ENCODE data around the gene ARHGAP28.

ARHGAP28 gene, protein sequence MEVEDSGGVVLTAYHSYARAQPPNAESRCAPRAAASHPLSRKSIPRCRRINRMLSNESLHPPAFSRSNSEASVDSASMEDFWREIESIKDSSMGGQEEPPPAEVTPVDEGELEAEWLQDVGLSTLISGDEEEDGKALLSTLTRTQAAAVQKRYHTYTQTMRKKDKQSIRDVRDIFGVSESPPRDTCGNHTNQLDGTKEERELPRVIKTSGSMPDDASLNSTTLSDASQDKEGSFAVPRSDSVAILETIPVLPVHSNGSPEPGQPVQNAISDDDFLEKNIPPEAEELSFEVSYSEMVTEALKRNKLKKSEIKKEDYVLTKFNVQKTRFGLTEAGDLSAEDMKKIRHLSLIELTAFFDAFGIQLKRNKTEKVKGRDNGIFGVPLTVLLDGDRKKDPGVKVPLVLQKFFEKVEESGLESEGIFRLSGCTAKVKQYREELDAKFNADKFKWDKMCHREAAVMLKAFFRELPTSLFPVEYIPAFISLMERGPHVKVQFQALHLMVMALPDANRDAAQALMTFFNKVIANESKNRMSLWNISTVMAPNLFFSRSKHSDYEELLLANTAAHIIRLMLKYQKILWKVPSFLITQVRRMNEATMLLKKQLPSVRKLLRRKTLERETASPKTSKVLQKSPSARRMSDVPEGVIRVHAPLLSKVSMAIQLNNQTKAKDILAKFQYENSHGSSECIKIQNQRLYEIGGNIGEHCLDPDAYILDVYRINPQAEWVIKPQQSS

DNA sequence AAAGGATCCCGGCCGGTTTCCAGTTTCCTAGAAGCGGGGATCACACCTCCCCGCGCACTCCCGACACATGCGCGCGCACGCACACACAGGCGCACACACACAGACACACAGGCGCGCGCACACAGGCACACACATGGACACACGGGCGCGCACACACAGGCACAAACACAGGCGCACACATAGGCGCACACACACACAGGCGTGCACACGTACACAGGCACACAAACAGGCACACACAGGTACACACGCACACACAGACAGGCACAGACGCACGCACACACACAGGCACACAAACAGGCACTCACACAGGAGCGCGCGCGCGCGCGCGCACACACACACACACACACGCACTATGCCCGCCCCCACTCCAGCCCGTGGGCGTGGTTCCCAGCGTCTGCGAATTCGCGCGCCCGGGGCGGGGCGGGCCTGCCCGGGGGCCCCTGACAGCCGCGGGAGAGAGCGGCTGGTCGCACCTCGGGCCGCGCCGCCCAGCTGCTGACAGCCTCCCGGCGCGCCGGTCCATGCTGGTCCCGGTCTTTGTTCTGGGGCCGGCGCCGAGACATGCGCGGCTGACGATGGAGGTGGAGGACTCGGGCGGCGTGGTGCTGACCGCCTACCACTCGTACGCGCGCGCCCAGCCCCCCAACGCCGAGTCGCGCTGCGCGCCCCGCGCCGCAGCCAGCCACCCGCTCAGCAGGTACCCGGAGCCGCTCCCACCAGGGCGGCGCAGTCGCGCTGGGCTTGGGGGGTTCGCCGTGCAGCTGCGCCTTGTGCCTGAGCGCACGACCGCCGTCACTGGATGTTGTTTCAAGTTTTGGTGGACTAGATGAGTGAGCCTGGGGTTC is at the start of gene ARHGAP28:
TSS of gene ARHGAP28 (plus strand) at position 470 of the 845 bp plus-strand sequence. CDS start at position 576, 106 bp downstream.
- no peak for DNase-seq

DNA sequence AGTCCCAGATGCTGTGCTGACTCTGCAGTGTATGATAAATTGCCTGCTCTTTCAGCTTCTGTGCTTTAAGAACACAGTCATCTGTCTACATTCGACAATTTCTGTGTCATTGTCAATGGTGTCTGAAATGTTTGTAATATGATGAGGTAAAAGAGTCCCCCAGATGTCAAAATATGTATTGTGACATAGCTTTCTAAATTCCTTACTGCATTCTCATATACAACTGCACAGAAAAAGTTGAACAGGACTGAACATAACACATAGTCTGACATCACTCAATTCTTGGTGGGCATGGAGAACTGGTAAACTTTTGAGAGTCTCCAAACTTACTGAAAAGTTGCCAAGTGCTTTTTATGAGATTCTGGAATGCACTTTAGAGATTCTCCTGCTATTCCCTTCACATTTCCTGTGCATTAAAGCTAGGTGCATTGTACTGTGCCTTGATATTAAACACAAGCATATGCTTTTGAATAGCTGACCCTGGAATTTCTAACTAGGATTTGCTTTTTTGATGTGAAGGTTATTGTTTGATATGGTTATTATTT is 48.1 kb upstream of the ARHGAP28 start:
- DNase-seq = no peak

DNA sequence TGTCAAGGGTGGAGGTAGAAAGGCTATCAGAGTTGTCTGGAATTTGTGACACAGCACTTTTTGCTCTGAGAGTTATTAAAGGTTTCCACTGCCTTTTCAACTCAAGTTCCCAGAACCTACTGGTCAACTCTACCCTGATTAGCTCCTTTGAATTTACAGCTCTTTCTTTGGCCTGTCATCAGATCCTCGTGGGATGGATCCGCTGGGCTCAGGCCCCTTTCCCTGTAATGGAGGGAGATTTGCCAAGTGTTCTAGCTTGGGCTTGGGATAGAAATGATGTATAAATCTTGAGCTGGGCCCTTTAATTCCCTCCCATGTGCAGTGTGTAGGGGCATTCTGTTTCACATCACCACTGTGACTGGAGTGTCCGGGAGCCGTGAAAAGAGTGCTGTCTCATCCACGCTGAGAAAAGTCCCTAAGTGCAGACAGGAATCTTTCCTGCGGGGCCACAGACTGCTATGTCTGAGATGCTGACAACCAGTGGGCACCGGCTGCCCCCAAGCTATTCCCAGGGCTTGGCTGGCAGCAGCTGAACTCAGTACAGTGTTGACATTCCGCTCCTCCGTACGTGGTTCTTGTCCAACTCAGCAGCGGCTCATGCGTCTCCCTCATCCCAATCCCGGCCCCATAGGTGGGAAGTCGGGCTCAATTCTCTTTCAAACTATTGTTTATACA is 46.9 kb upstream of the ARHGAP28 start:
- DNase-seq = no peak

DNA sequence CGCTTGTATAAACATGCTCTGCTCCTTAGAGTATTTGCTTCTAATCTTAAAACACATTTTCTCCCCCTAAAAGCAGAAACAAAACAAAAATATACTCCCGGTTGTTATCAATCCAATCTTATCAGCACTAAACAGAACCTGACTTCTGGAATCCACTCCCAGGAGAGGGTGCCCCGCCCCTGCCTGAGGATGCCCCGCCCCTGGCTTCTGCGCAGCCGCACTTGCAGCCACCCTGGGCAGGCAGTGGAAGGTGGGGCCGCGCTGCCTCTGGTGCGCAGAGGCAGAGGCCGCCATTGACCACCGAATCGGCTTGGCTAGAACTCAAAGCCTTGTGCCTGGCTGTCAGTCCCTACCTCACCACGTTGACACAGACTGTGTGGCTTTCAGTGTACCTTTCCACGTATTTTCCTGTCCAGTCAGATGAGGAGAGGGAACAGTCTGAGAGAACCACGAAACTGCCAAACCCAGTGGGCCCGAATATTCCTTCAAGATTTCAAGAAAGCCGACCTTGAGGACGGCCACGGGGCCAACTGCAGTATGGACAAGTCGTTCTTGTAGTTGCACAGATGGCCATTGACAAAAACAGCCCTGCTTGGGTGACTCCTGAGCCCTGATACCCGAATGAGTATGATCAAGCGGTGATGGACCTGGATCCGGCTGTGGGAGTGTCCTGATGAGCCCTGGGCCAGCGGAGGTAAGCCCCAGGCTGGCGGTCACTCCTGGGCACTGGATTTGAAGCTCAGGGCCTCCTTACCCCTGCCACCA is 46.2 kb upstream of the ARHGAP28 start:
- DNase-seq = no peak

DNA sequence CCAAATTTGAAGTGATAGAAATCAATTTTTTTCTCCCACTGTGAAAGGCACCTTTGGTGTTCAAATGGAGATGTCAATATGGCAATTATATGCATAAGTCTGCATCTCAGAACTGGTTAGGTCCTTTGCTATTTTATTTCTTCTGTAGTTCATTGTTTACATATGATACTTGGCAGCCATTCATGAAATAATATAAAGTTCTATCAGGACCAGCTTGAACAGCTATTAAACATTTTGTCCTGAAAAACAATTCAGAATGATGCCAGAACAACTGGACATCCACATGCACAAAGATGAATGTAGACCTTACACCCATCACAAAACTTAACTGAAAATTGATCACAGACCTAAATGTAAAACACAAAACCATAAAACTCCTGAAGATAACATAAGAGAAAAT is 41.8 kb upstream of the ARHGAP28 start:
- DNase-seq = no peak

DNA sequence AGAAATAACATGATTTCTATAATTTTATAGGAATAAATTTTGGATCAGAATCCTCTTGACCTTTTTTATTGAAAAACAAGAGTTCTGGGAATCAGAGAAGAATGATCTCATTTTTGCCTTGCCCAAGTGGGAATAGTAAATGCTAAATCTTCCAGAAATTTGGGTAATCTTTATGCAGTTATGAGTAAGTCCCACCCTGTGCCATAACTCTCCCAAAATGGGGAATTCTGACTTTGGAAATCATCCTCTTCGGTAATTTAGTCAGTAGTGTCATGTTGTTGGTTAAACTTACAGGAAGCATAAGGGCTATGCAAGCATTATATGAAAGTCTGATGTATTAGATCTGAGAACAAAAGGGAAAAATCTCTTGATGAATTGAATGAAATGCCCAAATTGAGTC is 20.6 kb upstream of the ARHGAP28 start:
- DNase-seq = no peak

DNA sequence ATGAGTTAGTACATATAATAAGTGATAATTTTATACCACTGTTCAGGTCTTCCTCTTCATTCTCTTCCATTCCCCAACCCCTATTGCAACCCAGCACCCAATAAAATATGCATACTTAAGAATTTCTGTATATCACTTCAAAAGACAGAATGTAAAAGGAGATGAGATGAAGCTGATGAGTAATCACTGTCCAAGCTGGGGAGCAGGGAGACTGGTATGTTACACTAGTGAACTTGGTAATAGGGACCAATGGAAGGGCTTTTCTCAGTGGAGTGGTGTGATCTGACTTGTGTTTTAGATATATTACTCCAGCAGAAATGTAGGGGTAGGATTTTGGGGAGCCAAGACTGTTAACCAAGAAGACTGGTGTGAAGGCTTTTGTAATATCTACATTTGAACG is 18.0 kb upstream of the ARHGAP28 start:
- DNase-seq = no peak

DNA sequence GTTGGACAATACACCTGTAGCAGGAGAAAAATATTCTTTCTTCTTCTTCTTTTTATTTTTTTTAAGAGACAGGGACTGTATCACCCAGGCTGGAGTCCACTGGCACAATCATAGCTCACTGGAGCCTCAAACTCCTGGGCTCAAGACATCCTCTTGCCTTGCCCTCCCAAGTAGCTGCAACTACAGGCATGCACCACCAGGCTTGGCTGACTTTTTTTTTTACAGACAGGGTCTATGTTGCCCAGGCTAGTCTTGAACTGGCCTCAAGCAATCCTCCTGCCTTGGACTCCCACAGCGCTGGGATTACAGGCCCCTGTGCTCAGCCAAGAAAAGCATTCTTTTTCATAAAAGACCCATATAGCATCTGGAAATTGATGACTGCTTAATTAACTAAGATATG is 17.1 kb upstream of the ARHGAP28 start:
- no peak for DNase-seq

DNA sequence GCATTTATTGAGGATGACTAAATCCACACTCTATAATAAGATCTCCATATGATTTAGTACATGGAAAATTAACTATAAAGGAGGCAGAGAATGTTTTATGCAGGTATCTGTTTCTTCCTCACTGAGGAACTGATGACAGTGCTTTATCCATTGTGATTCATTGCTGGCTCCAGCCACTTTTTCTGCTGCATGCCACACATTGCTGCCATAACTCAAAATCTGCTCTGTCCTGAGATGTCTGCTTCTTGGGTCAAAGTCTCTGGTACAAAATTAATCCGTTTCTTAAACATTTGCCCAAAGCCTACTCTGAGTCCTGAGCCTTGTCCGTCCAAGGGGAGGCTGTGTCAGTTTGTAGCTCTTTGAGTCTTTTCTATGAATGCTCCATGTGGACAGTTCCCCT is 15.5 kb upstream of the ARHGAP28 start:
- no peak for DNase-seq

DNA sequence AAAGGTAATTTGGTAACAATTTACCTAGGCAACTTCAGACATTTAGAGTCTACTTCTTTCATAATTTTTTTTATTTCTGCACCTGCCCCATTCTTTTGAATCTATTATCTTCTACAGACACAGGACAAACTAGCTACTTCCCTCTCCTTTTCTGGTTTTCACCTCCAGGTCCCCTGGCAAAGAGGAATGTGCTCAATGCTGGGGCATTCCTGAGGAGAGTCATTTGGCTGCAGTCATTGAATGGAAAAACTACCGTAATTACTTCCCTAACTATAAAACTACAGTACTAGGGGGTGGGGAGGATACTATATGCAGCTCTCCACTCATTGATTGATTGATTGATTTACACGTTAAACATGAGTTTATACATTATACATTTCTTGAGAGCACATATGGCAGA is 11.2 kb upstream of the ARHGAP28 start:
- no peak for DNase-seq

DNA sequence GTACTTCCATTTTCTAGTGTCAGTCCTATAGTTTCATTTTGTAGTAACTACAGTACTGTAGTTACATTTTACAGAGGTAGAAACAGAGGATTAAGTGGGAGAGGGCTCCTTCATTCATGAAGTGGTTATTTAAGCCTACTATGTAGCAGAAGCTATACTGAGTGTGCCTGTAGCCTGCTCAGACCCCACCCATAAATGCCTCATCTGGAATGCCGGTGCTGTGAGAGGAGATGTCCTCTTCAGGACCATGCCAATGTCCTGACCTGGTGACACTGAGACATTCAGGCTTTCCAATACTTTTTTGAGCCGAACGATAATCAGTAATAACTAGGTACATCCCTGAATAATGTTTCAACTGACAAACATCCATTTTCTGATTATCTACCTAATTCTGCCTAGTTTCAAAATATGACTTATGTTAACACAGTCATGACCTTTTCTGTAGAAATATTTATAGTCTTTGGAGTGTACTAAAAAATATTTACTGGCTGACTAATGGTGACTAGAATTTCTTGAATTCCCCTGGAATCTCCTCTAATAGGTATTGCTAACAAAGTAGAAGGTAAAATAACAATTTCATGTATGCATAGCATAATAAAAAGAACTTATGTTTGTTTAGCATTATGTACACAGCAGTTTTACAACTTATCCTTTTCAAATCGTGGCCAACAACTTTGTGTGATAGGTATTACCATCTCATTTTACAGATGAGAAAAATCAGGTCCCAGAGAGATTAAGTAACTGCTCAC is 10.2 kb upstream of the ARHGAP28 start:
- no peak for DNase-seq

DNA sequence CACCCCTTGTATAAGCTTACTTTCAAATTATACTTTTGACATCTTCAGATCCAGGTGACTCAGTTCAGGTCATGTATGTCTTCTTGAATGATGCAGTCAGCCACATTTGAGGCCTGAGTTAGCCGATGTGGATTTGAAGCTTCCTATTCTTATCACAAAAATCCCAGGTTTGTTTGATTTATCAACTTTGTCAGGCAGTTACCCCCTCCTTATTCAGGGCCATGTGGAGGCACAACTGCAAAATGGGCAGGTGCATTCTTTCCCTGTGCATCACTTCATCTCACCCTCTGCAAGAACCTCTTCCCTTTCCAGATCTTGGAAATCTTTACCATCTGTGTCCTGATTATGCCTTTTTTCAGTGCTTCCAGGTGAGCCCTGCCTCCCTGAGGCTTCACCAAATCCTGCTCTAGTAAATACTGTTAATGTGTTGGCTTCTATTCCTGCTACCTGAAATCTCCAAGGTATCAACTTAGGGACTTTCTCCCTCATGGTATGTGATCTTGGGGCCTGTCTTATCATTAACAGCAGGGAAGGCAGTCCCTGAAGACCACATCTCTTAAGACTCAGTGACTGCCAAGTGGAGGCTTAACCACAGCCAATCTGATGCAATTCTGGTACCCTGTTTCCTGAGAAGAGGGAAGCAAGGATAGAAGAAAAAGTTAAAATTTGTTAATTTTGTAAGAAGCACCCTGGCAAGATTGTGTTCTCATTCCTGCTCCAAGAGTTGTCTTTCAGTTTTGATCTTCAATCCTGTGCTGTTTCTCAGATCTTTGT is 9.4 kb upstream of the ARHGAP28 start:
- no peak for DNase-seq

DNA sequence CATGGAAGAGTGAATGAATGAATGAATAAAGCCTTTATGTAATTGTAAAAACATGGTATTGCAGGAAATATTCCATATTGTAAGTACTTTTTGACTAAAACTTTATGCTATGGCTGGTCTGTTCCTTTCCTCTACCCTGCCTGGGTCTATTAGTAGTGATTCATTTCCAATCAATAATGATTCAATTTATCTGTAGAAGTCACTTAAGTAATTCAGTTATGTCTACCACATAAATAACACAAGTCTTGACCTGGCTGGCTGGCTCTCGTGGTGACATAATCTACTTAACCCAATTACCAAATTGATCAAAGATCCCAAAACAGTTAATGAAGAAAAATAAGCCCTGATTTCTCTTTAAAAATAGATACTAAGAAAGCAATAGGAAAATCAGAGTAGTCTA is 7.8 kb upstream of the ARHGAP28 start:
- DNase-seq = no peak

DNA sequence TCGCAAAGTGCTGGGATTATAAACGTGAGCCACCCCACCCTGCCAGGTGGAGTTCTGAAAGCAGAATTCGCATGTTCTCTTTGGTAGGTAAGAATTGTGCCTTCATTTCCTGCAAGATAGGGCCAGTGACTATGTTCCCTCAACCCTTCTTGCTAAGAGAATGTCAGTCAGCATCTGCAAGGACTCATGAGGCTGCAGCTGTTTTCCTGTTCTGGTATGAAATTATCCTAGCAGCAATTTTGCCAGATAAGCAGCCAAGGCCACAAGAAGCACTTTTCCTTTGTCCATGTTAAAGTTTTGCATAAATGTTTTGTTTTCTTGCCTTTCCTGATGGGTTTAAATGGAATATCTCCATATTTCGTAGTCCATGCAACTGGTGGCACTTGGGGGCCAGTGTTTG is 6.8 kb upstream of the ARHGAP28 start:
- no peak for DNase-seq

DNA sequence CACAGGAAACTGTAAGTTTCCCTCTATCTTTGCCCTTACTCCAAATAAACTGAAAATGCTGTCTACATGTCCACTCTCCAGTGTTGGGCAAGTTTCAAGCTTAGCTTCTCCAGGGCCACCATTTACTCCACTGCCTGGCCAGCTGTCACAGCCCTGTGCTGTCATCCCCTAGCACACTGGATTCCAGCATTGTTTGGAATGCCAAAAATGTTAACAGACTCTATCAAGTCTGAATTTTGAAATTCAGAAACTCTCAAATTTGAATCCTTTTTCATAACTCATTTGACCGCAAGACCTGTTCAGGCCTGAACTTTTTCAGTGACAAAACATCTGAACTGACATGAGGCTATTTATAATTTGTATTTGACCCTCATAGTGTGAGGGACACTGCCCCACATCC is 5.2 kb upstream of the ARHGAP28 start:
- DNase-seq = no peak

DNA sequence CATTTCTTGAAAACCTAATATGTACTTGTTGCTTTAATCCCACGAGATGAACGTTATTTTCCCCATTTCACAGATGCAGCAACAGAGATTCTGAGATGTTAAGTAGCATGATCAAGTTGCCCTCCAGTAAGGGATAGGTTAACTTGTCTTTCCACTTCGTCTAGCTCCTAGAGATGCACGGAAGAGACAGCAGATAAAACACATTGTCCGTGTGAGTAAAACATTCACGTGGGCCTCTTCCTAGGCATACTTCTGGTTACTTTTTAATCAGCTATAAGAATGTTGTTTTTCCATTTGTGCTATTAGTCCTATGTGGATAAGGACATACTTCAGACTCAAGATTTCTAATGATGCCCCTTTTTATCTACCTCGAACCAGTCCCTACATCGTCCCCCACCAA is 1.2 kb upstream of the ARHGAP28 start:
- no peak for DNase-seq

DNA sequence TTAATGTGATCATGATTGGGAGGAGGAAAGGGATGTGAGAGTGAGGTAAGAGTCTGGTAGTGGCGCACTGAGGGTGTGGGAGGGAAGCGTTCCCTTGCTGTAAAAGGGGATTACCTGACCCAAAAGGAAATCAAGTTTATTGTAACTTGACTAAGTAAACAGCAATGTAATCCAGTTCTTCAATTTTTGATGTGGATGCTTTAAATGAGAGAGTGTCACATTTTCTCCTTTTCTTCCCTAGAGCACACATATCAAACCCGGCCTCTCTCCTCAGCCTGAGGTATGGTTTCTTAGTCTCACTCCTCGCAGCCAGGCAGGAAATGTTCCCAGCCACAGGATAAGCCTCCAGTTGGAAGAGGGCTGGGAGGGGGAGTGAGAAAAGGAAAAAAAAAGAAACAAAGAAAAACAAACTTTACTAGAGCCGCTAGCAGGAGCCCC is 688 bp upstream of the ARHGAP28 start:
- DNase-seq = no peak

DNA sequence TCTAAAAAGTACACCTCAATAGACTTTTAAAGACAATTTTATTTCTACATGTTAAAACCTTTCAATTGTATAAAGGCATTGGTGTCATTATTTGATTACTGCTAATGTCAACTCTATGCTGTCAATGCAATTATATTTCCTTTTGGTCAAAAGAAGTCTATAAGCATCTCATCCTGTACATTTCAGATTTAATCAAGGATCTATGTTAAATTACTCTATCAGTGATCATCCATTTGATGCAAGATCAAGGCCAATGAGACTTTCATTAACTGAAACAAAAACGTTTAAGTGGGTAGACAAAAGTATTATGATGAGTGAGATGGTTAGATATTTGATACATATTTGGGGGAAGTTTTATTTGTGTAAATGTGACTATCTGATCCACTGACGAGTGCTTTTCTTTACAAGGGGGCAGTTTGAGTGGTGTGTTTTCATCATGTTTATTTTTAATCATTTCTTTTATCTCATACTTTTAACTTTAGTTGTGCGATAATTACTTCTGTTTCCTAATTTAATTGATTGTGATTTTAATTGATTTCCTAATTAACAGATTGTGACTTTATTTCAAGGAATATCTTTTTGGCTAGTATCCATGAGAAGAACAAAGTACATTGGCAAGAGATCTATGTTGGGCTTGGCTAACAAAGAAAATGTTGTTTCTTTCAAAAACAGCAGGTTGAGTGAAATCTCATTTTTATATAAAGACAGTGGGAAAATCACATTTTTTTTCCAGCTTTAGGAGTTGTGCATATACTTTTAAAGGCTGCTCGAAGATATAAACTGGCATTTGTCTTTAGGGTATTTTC is 1.1 kb downstream of the ARHGAP28 start:
- no peak for DNase-seq

DNA sequence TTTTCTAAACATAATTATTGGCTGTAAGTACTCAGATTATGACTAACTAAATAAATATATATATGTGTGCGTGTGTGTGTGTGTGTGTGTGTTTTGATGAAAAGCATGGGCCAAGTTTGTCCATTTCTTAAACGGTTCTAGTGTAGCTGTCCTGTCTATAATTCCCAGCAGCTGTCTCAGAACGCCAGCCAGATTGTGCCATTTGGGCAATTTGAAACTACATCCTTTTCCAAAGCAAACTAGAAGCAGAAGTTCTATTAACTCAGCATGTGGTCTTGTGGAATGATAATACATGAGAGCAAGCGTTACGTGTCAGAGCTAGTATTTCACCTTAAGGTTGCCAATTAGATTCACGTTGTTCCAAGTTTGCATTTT is 1.7 kb downstream of the ARHGAP28 start:
- no peak for DNase-seq

All from activated naive CD4-positive, alpha-beta T cell (primary cell).